Effector CD4-positive, alpha-beta T cell (primary cell): ENCODE data around the gene MAD2L2.

Experiments used
- DNase-seq: peaks from one replicate; pipeline ENCODE4 v3.0.0-alpha.2; 2020

The MAD2L2 gene

DNA sequence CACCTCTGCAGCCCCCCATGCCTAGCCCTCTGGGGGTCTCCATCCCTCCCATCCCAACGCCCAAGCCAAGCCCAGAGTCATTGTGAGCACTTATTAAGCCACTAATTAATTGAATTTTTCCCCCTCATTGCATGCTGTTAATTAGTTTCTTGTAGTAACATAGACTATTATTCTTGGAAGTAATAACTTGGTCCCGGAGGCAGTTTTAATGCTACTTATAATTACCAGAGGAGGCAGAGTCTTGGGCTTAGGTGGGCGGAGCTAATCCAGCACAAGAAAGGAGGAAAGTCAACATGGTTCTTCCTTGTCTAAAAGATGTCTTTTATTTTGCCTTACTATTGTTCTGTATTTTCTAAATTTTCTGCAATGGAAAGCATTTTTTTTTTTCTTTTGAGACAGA lies 54.4 kb downstream of the MAD2L2 start:
- no peak for DNase-seq
